GM12892 (cell line): ENCODE results near the gene SVIL.
"Not testable (repeated sequence)": the region's sequence is repeated elsewhere in the genome, so short reads cannot be mapped to it uniquely, and the experiment has no call there.

Experiments used
- DNase-seq: peaks from one replicate; pipeline ENCODE4 v3.0.0; 2011; ENCODE audit not compliant: insufficient read length
- FAIRE-seq: peaks from 2 replicates; lab custom pipeline; 2011; peaks lifted over from hg19 to GRCh38; lab: Jason Lieb, UNC
- POLR2A ChIP-seq: IDR thresholded peaks from 2 replicates; pipeline ENCODE4 v1.6.1; 2011; ENCODE audit warnings: low read depth, low read length, control low read depth
- POLR2AphosphoS5 ChIP-seq: IDR thresholded peaks from 2 replicates; pipeline ENCODE4 v1.6.1; 2011; ENCODE audit warnings: low read depth, low read length, control low read depth
- TAF1 ChIP-seq: IDR thresholded peaks from 2 replicates; pipeline ENCODE4 v1.6.1; 2011; ENCODE audit warnings: low read depth, mild to moderate bottlenecking, control low read depth, low read length, borderline replicate concordance

The SVIL gene

DNA sequence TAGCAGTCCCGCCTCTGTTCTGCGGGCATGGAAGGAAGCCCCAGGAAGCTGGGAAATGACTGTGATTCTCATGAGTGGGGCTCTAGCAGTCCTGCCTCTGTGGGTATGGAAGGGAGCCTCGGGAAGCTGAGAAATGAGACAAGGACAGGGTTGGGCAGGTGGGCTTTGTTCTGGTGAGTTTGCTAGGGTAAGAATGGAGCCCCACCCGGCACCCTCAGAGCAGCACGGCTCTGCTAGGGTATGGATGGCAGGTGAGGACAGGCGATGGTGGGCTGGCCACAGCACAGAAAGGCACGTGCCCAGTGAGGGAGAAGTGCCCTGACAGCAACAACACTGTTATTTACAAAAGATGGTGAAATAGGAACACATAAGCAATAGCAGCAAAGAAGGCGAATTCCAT lies 39.6 kb downstream of the SVIL start:
- FAIRE-seq (no peak), DNase-seq (no peak)
- no peak for TF ChIP-seq POLR2A
- TF ChIP-seq TAF1: no peak
- TF ChIP-seq POLR2AphosphoS5: no peak

DNA sequence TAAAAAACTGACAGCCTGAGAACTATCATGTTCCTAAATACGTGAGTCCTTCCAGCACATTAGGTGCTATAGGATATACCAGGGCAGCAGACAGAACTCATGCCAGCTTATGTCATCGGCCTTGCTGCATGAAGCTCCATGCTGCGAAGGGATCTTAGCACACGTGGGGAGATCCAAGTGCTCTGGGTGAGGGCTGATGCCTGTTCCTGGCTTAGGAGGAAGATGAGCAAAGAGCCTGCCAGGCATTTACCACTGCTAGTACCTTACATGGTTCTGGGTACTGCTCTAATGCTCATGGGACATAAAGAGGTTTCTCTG lies 43.2 kb downstream of the SVIL start:
- DNase-seq (no peak), FAIRE-seq (no peak)
- TF ChIP-seq TAF1 (no peak), POLR2A (no peak)

DNA sequence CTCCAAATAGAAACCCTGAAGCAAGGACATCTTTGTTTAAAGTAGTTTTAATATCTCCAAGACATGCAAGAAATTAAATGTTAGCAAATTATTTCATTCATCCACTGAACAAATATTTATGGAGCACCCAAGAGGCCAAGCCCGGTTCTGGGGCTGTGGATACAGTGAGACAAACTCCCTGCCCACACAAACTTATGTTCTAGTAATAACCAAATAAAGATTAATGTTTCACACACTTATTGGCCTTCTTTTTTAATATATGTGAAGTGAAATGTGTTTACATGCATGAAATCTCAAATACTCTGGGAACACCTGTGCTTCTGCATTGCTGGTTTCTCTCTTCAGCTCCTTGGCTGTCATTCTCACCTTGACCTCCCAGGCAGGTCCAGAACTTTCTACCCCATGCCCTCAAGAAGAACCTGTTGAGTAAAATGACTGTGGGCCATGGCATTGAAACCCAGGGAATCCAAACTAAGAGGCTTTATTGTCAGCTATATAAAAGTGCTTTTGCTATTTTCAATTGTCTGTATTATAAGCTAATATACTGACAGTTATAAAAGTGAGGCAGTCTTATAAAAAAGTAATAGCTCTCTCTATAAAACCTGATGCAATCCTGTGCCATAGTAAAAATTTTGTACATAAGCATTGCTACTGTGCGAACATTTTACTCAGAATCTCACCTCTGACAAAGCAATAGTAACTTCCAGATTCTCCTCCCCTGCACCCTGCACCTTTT lies 43.7 kb downstream of the SVIL start:
- DNase-seq (no peak), FAIRE-seq (no peak)
- no peak for TF ChIP-seq TAF1
- TF ChIP-seq POLR2AphosphoS5: no peak
- no peak for TF ChIP-seq POLR2A

DNA sequence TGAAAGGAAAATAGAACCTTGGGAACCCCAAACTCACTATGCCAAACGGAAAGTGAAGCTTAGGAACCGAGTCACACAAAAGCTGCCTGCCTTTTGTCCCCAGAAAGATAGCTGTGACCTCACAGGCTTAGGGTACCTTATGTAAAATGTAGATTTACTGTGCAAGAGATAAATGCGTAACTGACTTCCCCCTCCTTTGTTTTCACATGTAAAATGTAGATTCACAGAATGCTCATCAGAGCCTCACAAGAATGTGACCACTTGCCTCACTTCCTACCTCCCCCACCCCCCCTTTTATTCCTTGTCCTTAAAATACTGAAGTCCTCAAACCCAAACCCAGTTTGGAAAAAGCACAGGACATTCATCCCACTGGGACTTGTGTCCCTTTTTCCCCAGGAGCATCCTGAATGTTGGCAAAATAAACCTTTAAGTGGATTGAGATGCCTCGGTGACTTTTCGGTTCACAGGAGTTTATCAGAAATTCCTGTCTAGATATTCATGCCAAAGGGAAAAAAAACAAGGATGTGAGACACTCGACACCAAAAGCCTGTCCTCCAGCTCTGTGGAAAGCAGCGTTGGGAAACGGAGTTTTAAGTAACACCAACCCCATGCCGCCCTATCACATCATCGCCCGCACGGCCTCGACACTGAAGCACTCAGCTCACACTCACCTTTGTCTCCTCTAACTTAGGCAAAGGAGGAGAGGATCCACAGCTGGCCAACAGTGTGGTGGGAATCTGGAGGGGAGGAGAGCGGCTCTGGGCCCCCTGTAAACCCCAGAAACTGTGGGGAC lies 45.9 kb downstream of the SVIL start:
- no peak for TF ChIP-seq TAF1
- no peak for TF ChIP-seq POLR2AphosphoS5
- TF ChIP-seq POLR2A: no peak
- no peak for FAIRE-seq
- DNase-seq: no peak

DNA sequence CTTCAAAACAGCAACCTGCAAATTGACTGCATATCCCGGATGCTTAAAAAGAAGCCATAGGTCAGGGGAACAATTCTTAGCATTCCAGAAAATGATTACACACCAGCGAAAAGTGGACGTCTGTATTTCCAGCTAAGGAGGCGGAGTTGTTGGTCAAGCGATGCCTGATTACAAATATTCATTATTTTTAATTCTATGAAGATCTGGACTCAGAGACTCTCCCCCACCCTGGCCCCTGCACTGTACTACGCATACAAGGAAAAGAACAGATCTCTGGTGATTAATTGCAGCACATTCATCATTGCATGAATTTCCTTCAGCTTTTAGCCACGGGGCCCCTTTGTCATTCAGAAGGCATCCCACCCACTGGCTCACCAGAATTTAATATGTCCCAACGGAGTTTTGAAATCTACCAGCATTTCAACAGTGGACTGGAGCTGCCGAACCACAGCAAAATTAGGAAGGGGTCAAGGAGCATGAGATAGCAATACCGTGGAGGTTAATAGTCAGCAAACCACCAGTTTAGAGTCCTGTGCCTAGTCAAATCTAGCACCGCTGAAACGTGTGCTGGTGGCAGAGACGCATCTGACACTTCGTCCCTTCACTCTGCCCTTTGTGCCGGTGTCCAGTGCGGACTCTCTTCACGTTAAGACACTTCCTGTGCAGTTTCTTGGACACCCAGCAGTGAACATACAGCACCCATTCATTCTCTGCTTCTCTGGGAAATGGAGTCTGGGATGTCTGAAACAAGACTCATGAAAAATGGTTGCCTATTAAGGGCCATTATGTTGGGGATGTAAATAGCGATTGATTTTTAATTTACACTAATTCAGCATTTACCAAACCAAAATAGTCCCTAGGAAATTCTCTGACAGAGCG lies 46.8 kb downstream of the SVIL start:
- DNase-seq, FAIRE-seq: not testable (repeated sequence)

DNA sequence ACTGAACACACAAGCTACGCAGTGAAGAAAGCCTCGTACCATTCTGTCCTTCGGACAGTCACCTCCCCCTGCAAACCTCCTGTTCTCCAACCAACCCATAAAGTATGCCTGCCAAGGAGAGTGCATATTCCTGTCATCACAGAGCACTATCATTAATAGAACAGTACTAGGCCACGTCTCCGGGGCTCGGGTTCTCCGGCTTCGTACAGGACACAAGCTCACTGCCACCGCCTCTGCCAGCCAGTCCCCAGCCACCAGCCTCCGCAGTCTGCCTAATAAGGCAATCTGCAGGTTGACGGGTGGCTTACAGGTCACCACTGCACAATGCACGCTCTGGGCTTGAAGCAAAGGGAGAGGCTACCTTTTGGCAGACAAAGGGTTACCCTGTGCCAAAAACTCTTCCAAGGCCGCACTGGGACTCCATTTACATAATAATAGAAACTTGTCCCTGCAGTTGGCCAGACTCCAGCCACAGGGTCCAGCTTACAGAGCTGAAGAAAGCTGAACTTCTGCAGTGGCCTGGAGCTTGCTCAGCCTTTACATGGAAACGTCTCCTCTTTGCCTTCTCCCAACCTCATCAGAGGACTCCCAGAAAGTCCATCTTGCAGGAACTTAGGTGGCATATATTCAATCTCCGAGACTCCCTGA lies 47.5 kb downstream of the SVIL start:
- not testable (repeated sequence) for FAIRE-seq, DNase-seq

DNA sequence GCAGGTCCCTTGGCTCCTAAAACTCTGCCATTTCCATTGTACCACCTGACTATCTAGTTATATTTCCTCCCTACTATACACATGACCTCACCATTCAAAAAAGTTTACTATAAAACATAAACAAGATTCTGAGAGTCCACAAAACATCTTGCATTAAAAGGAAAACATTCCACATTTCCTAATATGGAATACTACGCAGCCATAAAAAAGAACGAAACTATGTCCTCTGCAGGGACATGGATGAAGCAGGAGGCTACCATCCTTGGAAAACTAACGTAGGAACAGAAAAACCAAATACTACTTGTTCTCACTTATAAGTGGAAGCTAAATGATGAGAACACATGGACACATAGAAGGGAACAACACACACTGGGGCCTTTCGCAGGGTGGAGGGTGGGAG lies 48.3 kb downstream of the SVIL start:
- TF ChIP-seq POLR2AphosphoS5 (no peak), TAF1 (no peak), POLR2A (no peak)
- FAIRE-seq: no peak
- DNase-seq: no peak

DNA sequence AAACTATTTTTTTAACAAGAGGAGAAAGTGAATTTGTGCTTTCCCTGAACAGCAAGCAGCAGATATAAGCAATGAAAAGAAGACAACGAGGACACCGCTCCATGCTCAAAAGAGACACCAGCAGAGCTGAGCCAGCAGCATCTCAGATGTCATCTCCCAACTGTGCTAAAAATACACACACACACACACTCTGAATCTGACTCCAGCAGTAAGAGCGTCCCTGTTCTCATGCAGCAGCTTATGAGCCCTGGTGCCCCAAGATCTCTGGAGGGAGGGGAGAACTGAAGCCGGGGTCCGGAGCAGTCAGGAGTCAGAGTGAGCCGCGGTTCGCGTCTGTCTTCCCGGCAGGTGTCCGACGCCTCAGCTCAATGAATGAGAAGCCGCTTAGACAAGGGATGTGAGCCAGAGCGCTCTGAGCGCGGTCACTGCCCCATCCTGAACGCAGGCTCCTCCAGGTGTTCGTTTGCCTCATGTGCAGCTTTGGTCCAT lies 49.2 kb downstream of the SVIL start:
- FAIRE-seq (no peak), DNase-seq (no peak)
- no peak for TF ChIP-seq TAF1
- no peak for TF ChIP-seq POLR2AphosphoS5
- TF ChIP-seq POLR2A: no peak

DNA sequence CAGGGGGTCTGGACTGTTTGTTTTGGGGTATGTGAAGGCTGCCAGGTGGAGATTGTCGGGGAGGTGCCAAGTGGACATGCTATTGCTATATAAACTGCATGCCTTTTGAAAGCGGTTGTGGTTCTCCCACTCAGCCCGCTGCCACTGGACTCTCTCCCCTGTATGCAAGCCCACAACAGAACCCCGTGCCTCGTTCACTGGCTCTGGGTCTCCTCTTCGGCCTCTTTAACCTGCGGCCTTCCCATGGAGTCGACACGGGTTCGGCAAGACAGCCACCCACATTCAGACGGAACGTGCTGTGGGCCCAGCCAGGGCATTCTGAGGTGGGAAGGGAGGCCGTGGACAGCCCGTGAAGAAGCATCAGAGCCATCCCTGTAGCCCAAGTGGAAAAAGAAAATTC lies 50.3 kb downstream of the SVIL start:
- FAIRE-seq: no peak

DNA sequence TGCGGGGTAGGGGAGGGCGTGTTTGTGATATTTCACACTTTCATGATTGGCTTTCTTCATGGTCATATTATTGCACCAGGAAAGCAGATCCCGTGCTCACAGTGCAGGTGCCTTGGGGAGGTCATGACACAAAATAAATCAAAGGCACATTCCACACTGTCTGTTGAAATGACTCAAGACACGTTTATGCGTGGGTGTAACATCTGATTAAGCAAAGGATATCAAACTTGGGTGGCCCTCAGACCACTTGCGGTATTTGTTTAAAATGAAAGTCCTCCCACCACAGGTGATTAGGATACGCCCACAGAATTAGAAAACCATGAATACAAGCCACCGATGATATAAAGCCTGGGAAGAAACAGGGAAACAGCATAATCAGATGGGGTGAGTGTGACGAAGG lies 51.1 kb downstream of the SVIL start:
- TF ChIP-seq POLR2A (no peak), POLR2AphosphoS5 (no peak)
- FAIRE-seq (no peak), DNase-seq (no peak)

More for the DNA sequence above, 50.3 kb downstream of the SVIL start:
- TF ChIP-seq POLR2AphosphoS5 (no peak), TAF1 (no peak), POLR2A (no peak)
- DNase-seq: no peak

DNA sequence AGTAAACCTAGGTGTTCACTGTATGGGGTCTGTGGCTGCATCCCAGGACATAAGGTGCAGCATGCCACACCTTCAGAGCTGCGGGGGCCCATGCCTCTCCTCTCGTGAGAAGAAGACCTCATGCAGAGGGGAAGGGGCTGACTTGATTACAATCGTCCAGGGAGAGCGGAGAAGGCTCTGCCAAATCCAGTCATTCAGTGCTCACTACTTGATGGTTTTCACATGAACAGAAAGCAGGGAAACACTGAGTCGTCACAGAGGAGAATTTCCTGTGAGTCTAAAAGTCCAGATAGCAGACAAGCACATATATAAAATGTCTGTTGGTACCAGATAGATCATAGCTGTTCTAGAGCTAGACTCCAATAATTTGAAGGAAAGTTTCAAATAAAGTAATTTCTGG lies 52.0 kb downstream of the SVIL start:
- not testable (repeated sequence) for DNase-seq, FAIRE-seq

DNA sequence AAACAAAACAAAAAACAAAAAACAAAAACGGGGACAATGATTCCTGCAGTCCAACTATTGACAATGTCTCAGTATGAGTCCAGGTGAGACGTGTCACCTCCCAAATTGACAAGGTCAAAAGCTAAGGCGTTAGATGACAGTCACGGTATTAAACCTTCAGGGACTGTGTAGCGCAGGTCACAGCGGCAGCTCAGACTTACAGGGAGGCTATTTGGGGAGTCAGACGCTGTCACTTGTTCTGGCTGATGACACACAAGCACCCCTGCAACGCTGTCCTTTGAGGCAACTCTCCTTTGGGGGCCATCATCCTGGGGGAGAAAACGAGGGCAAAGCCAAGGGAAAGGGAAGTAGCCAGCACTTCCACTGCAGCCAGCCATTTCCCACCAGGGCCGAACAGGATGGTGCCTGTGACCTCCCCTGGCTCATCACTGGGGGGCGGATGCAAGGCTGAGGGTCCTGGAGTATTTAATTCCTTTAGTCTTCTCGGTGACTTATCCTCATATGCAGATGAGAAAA lies 55.3 kb downstream of the SVIL start:
- no peak for DNase-seq
- TF ChIP-seq TAF1 (no peak), POLR2AphosphoS5 (no peak), POLR2A (no peak)
- FAIRE-seq: no peak
